Stimulated activated naive CD8-positive, alpha-beta T cell treated with anti-CD3 and anti-CD28 coated beads, Interleukin-15, amount 100 ng/mL, for 72 hours (primary cell): ENCODE data around the gene GRIN2A.

Source experiments
- ATAC-seq: fragments of 150-1000 bp; cut with Tn5 transposase; 2 replicates; pipeline ENCODE4 v1.10.0; 2021; ENCODE audit warnings: mild to moderate bottlenecking, moderate library complexity
- DNase-seq, 2 donors: peaks; one replicate each; pipeline ENCODE4 v3.0.0; 2021 to 2022
- H3K27ac Mint-ChIP-seq, 2 donors: one replicate each; pipeline ENCODE4 v1.8.0; 2022; ENCODE audit warnings: mild to moderate bottlenecking in 2 of 2, mixed read lengths in 2 of 2, moderate library complexity in 2 of 2
- H3K27me3 Mint-ChIP-seq: one replicate; pipeline ENCODE4 v1.8.0; 2022; ENCODE audit warnings: mixed read lengths
- H3K4me1 Mint-ChIP-seq: one replicate; pipeline ENCODE4 v1.8.0; 2022; ENCODE audit warnings: mild to moderate bottlenecking, mixed read lengths
- H3K4me3 Mint-ChIP-seq, 2 donors: one replicate each; pipeline ENCODE4 v1.8.0; 2022; ENCODE audit warnings: mild to moderate bottlenecking in 2 of 2, mixed read lengths in 2 of 2, moderate library complexity in 1 of 2
- H3K9me3 Mint-ChIP-seq, 2 donors: one replicate each; pipeline ENCODE4 v1.8.0; 2022; ENCODE audit warnings: mixed read lengths in 2 of 2

GRIN2A gene

GRCh38 chr16:9739301-9739700 lies 442.9 kb downstream of the GRIN2A start:
- Mint-ChIP-seq H3K9me3 (peaks cover 0 to 8% of the 10 kb centered on the region in 2 donors), H3K27ac (no peak overlapping the region), H3K4me3 (no peak overlapping the region), H3K4me1 (no peaks in the 10 kb centered on the region), H3K27me3 (no peaks in the 10 kb centered on the region)
- no peak for DNase-seq
- ATAC-seq: no peak

GRCh38 chr16:9738690-9739089 lies 443.5 kb downstream of the GRIN2A start:
- no peak for DNase-seq
- no peak overlapping the region for H3K4me3 Mint-ChIP-seq
- H3K27me3 Mint-ChIP-seq: no peaks in the 10 kb centered on the region
- peaks cover 0 to 8% of the 10 kb centered on the region in 2 donors for H3K9me3 Mint-ChIP-seq
- no peaks in the 10 kb centered on the region for H3K4me1 Mint-ChIP-seq
- H3K27ac Mint-ChIP-seq: no peak overlapping the region
- no peak for ATAC-seq

GRCh38 chr16:9736547-9736946 lies 445.7 kb downstream of the GRIN2A start:
- DNase-seq: no peak
- ATAC-seq: no peak
- Mint-ChIP-seq H3K4me3 (no peak overlapping the region), H3K27ac (no peak overlapping the region), H3K9me3 (no peaks in the 10 kb centered on the region), H3K4me1 (no peaks in the 10 kb centered on the region), H3K27me3 (no peaks in the 10 kb centered on the region)

GRCh38 chr16:9723136-9723535 lies 459.1 kb downstream of the GRIN2A start:
- no peak overlapping the region for H3K4me3 Mint-ChIP-seq
- H3K4me1 Mint-ChIP-seq: no peaks in the 10 kb centered on the region
- ATAC-seq: no peak
- no peak for DNase-seq
- no peaks in the 10 kb centered on the region for H3K9me3 Mint-ChIP-seq
- H3K27me3 Mint-ChIP-seq: no peaks in the 10 kb centered on the region
- H3K27ac Mint-ChIP-seq: no peak overlapping the region

GRCh38 chr16:9713907-9714306 lies 468.3 kb downstream of the GRIN2A start:
- H3K4me1 Mint-ChIP-seq: no peaks in the 10 kb centered on the region
- H3K9me3 Mint-ChIP-seq: peaks cover 0 to 8% of the 10 kb centered on the region in 2 donors
- DNase-seq (no peak), ATAC-seq (no peak)
- H3K27me3 Mint-ChIP-seq: no peaks in the 10 kb centered on the region
- H3K27ac Mint-ChIP-seq: no peak overlapping the region
- H3K4me3 Mint-ChIP-seq: no peak overlapping the region

- DNase-seq (no peak), ATAC-seq (no peak)
- Mint-ChIP-seq H3K27me3 (no peaks in the 10 kb centered on the region), H3K4me3 (no peak overlapping the region), H3K27ac (no peak overlapping the region), H3K4me1 (no peaks in the 10 kb centered on the region), H3K9me3 (peaks cover 0 to 8% of the 10 kb centered on the region in 2 donors)
These were observed 469.1 kb downstream of the GRIN2A start for GRCh38 chr16:9713156-9713555.

- no peak for ATAC-seq
- Mint-ChIP-seq H3K4me1 (no peaks in the 10 kb centered on the region), H3K9me3 (peaks cover 0 to 4% of the 10 kb centered on the region in 2 donors), H3K27me3 (no peaks in the 10 kb centered on the region), H3K4me3 (no peak overlapping the region), H3K27ac (no peak overlapping the region)
- DNase-seq: no peak
These were observed 473.1 kb downstream of the GRIN2A start for GRCh38 chr16:9708972-9709620.

- Mint-ChIP-seq H3K27ac (no peak overlapping the region), H3K4me1 (no peaks in the 10 kb centered on the region), H3K27me3 (no peaks in the 10 kb centered on the region), H3K4me3 (no peak overlapping the region), H3K9me3 (no peaks in the 10 kb centered on the region)
- ATAC-seq: no peak
- no peak for DNase-seq
These were observed 475.9 kb downstream of the GRIN2A start for GRCh38 chr16:9706217-9706836.

- Mint-ChIP-seq H3K27me3 (no peaks in the 10 kb centered on the region), H3K27ac (no peak overlapping the region), H3K4me3 (no peak overlapping the region), H3K9me3 (peaks cover 0 to 7% of the 10 kb centered on the region in 2 donors), H3K4me1 (no peaks in the 10 kb centered on the region)
- DNase-seq (no peak), ATAC-seq (no peak)
These were observed 478.5 kb downstream of the GRIN2A start for GRCh38 chr16:9703731-9704130.
